ENCODE data around the gene HDAC8. TPM values are rescaled to one million over a fixed set of nuclear protein-coding genes. Genes with fewer than 3 reads are reported as not detected.
"Not testable (repeated sequence)": the region's sequence is repeated elsewhere in the genome, so short reads cannot be mapped to it uniquely, and the experiment has no call there.

Gene HDAC8
- total RNA-seq, 1 donor from 2014 or later: 27.0 TPM

GRCh38 chrX:72467135-72467534 is 105.5 kb downstream of the HDAC8 start:
- intact Hi-C loops (cut with DNase I): no loop called here
- Histone ChIP-seq H3K36me3 (no peaks in the 10 kb centered on the region), H3K27ac (no peak overlapping the region), H3K4me3 (no peak overlapping the region), H3K27me3 (no peaks in the 10 kb centered on the region), H3K4me1 (no peaks in the 10 kb centered on the region), H3K9me3 (no peaks in the 10 kb centered on the region)
- ATAC-seq (no peak), DNase-seq (no peak)
- TF ChIP-seq CTCF (IDR thresholded peaks at IDR 0.05): no peak

GRCh38 chrX:72466493-72466892 is 106.2 kb downstream of the HDAC8 start:
- no peaks in the 10 kb centered on the region for H3K9me3 ChIP-seq
- DNase-seq (no peak), ATAC-seq (no peak)
- H3K27ac ChIP-seq: no peak overlapping the region
- no peak for TF ChIP-seq CTCF (IDR thresholded peaks at IDR 0.05)
- intact Hi-C loops (cut with DNase I): no loop called here
- H3K4me3 ChIP-seq: no peak overlapping the region
- no peaks in the 10 kb centered on the region for H3K27me3 ChIP-seq
- H3K4me1 ChIP-seq: no peaks in the 10 kb centered on the region
- no peaks in the 10 kb centered on the region for H3K36me3 ChIP-seq

GRCh38 chrX:72465889-72466288 is 106.8 kb downstream of the HDAC8 start:
- Histone ChIP-seq H3K27ac (no peak overlapping the region), H3K27me3 (no peaks in the 10 kb centered on the region), H3K36me3 (no peaks in the 10 kb centered on the region), H3K4me3 (no peak overlapping the region), H3K9me3 (no peaks in the 10 kb centered on the region), H3K4me1 (no peaks in the 10 kb centered on the region)
- no peak for ATAC-seq
- no peak for DNase-seq
- intact Hi-C loops (cut with DNase I): no loop called here
- no peak for TF ChIP-seq CTCF (IDR thresholded peaks at IDR 0.05)

GRCh38 chrX:72461766-72462165 is 110.9 kb downstream of the HDAC8 start:
- intact Hi-C loops (cut with DNase I): no loop called here
- Histone ChIP-seq H3K36me3 (no peaks in the 10 kb centered on the region), H3K27ac (no peak overlapping the region), H3K27me3 (no peaks in the 10 kb centered on the region), H3K9me3 (no peaks in the 10 kb centered on the region), H3K4me1 (no peaks in the 10 kb centered on the region), H3K4me3 (no peak overlapping the region)
- no peak for TF ChIP-seq CTCF (IDR thresholded peaks at IDR 0.05)
- ATAC-seq (no peak), DNase-seq (no peak)

GRCh38 chrX:72461288-72461687 is 111.4 kb downstream of the HDAC8 start:
- DNase-seq (no peak), ATAC-seq (no peak)
- no peaks in the 10 kb centered on the region for H3K27me3 ChIP-seq
- no peaks in the 10 kb centered on the region for H3K36me3 ChIP-seq
- no peak overlapping the region for H3K27ac ChIP-seq
- intact Hi-C loops (cut with DNase I): no loop called here
- no peaks in the 10 kb centered on the region for H3K9me3 ChIP-seq
- no peak for TF ChIP-seq CTCF (IDR thresholded peaks at IDR 0.05)
- no peaks in the 10 kb centered on the region for H3K4me1 ChIP-seq
- H3K4me3 ChIP-seq: no peak overlapping the region

- DNase-seq (no peak), ATAC-seq (no peak)
- no peak overlapping the region for H3K4me3 ChIP-seq
- H3K27me3 ChIP-seq: no peaks in the 10 kb centered on the region
- TF ChIP-seq CTCF (IDR thresholded peaks at IDR 0.05): no peak
- H3K36me3 ChIP-seq: no peaks in the 10 kb centered on the region
- intact Hi-C loops (cut with DNase I): no loop called here
- no peaks in the 10 kb centered on the region for H3K9me3 ChIP-seq
- no peaks in the 10 kb centered on the region for H3K4me1 ChIP-seq
- no peak overlapping the region for H3K27ac ChIP-seq
These were observed 111.9 kb downstream of the HDAC8 start for GRCh38 chrX:72460715-72461114.

- H3K36me3 ChIP-seq; H3K27me3 ChIP-seq; ATAC-seq; H3K9me3 ChIP-seq; H3K4me3 ChIP-seq; intact Hi-C loops (cut with DNase I); H3K4me1 ChIP-seq; H3K27ac ChIP-seq; DNase-seq: not testable (repeated sequence)
These were observed 123.6 kb downstream of the HDAC8 start for GRCh38 chrX:72449034-72449433.

- ATAC-seq; DNase-seq; intact Hi-C loops (cut with DNase I): not testable (repeated sequence)
These were observed 131.9 kb downstream of the HDAC8 start for GRCh38 chrX:72440764-72441163.

More at GRCh38 chrX:72440764-72441163, 131.9 kb downstream of the HDAC8 start:
- H3K9me3 ChIP-seq, H3K27me3 ChIP-seq, H3K4me1 ChIP-seq, H3K36me3 ChIP-seq, H3K27ac ChIP-seq, H3K4me3 ChIP-seq: not testable (repeated sequence)

Data from upper lobe of right lung (tissue), 1 donor.